22Rv1 (cell line): ENCODE measurements around the gene BDP1.
"Not testable (repeated sequence)": the region's sequence is repeated elsewhere in the genome, so short reads cannot be mapped to it uniquely, and the experiment has no call there.

Experiments used
- H3K27ac ChIP-seq: fragments of 450-650 bp; 2 replicates; pipeline ENCODE4 v1.5.1; 2017
- ZFX ChIP-seq: fragments of 450-650 bp; IDR thresholded peaks from 2 replicates; pipeline ENCODE4 v1.6.1; 2017; ENCODE audit warnings: antibody characterized with exemption, borderline replicate concordance
- TF ChIP-seq, protein P1 (sequence below): fragments of 450-650 bp; IDR thresholded peaks from 2 replicates; pipeline ENCODE4 v1.5.1; 2017; ENCODE audit warnings: mild to moderate bottlenecking

Gene BDP1

DNA sequence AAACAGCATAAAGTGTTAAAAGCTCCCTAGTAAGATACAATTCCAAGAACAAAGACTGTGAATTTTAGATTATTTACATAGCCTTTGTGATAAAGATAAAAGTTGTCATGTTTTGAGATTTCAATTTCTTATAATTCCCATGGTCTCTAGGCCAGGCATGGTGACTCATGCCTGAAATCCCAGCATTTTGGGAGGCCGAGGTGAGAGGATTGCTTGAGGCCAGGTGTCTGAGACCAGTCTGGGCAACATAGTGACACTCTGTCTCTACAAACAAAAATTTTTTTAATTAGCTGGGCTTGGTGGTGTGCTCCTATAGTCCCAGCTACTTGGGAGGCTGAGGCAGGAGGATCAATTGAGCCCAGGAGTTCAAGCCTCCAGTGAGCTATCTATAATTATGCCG, 48.1 kb downstream of the BDP1 start:
- H3K27ac ChIP-seq: peak overlapping the region; percentile 12
- TF ChIP-seq, protein P1, sequence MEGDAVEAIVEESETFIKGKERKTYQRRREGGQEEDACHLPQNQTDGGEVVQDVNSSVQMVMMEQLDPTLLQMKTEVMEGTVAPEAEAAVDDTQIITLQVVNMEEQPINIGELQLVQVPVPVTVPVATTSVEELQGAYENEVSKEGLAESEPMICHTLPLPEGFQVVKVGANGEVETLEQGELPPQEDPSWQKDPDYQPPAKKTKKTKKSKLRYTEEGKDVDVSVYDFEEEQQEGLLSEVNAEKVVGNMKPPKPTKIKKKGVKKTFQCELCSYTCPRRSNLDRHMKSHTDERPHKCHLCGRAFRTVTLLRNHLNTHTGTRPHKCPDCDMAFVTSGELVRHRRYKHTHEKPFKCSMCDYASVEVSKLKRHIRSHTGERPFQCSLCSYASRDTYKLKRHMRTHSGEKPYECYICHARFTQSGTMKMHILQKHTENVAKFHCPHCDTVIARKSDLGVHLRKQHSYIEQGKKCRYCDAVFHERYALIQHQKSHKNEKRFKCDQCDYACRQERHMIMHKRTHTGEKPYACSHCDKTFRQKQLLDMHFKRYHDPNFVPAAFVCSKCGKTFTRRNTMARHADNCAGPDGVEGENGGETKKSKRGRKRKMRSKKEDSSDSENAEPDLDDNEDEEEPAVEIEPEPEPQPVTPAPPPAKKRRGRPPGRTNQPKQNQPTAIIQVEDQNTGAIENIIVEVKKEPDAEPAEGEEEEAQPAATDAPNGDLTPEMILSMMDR: no peak
- no peak for TF ChIP-seq ZFX

DNA sequence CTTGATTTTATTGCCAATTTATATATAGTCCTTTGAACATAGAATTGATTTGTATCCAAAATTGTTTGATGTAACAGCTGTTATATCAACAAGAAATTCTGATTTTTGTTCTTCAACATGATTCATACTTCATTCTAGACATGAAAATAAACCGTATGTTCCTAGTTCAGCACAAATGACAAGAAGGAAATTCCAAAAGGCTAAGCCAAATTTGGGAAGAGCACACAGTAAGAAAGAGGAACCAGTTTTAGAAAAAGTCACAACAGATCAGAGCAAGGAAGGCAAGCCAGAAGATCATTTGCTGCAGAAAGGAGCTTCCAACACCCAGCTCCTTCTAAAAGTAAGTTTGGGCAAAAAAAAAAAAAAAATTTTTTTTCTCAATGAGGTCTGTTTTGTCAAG, 66.7 kb downstream of the BDP1 start:
- TF ChIP-seq, protein P1: no peak
- TF ChIP-seq ZFX: no peak
- H3K27ac ChIP-seq: peak overlapping the region; percentile 32

DNA sequence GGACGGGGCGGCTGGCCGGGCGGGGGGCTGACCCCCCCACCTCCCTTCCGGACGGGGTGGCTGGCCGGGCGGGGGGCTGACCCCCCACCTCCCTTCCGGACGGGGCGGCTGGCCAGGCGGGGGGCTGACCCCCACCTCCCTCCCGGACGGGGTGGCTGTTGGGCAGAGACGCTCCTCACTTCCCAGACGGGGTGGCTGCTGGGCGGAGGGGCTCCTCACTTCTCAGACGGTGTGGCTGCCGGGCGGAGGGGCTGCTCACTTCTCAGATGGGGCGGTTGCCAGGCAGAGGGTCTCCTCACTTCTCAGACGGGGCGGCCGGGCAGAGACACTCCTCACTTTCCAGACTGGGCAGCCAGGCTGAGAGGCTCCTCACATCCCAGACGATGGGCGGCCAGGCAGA, 70.2 kb downstream of the BDP1 start:
- not testable (repeated sequence) for H3K27ac ChIP-seq

DNA sequence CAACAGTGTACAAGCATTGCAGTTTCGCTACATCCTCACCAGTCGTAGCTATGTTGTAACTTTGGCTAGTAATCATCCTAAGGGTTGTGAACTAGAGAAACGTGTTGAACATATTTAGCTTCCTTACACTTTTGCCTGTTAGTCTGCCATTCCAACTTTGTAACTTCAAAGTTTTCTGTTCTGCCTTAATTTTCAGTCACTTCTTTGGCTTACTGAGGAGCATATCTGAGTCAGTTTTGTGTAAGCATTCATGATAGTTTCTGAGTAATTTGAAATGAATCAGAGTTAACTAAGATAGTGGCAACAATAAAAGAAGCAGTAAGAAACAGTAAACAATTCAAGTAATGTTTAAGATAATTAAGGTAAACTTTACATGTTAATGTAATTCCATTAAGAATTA, 72.8 kb downstream of the BDP1 start:
- TF ChIP-seq, protein P1: no peak
- TF ChIP-seq ZFX: no peak

DNA sequence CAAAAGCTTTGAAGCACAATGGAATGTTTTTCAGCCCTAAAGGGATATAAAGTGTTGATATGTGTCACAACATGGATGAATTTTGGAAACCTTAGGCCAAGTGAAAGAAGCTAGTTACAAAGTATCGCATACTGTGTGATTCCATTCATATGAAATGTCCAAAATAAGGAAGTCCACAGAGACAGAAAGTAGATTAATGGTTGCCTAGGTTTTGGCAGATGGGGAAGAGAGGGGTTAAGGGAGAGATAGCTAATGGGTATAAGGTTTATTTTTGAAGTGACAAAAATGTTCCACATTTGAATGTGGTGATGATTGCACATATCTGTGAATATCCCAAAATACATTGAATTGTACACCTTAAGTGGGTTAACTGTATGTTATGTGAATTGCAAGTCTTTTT, 74.2 kb downstream of the BDP1 start:
- peak overlapping the region; percentile 9; the same call in 1 of the 2 replicates for H3K27ac ChIP-seq
- TF ChIP-seq ZFX: no peak
- TF ChIP-seq, protein P1: no peak

More for the DNA sequence above, 72.8 kb downstream of the BDP1 start:
- peak overlapping the region; percentile 9 for H3K27ac ChIP-seq

DNA sequence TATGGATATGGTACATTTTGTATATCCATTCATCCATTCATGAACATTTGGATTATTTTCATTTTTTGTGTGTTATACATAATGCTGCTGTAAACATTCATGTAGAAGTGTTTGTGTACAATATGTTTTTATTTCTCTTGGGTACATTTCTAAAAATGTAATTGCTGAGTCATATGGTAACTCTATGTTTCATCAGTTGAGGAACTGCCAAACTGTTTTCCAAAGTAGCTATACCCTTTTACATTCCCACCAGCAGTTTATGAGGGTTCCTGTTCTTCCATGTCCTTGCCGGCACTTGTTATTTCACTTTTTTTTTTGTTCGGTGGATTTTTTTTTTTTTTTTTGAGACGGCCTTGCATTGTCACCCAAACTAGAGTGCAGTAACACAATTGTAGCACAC, 77.7 kb downstream of the BDP1 start:
- TF ChIP-seq, protein P1: no peak
- no peak for TF ChIP-seq ZFX
- peak overlapping the region; percentile 18; the same call in 1 of the 2 replicates for H3K27ac ChIP-seq

DNA sequence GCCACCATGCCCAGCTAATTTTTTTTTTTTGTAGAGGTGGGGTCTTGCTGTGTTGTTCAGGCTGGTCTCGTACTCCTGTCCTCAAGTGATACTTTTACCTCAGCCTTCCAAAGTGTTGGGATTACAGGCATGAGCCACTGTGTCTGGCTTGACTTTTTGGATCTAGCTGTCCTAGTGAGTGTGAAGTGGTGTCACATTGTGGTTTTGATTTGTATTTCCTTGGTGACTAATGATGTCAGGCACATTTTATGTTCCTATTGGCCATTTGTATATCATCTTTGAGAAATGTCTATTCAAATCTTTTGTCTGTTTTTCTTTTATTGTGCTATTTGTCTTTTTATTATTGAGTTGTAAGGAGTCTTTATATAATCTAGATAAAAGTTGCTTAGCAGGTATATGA, 78.2 kb downstream of the BDP1 start:
- H3K27ac ChIP-seq: peak overlapping the region; percentile 18; the same call in 1 of the 2 replicates
- TF ChIP-seq ZFX: no peak
- TF ChIP-seq, protein P1: no peak

- TF ChIP-seq ZFX: no peak
- TF ChIP-seq, protein P1: no peak
- H3K27ac ChIP-seq: peak overlapping the region; percentile 31
Measured at GRCh38 chr5:71537687-71538086, 82.2 kb downstream of the BDP1 start.

GRCh38 chr5:71550885-71551284, 95.4 kb downstream of the BDP1 start:
- peak overlapping the region; percentile 35 for H3K27ac ChIP-seq

DNA sequence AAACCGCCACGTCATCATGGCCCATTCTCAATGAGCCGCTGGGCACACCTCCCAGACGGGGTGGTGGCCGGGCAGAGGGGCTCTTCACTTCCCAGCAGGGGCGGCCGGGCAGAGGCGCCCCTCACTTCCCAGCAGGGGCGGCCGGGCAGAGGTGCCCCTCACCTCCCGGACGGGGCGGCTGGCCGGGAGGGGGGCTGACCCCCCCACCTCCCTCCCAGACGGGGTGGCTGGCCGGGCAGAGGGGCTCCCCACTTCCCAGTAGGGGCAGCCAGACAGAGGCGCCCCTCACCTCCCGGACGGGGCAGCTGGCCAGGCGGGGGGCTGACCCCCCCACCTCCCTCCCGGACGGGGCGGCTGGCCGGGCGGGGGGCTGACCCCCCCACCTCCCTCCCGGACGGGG, 96.1 kb downstream of the BDP1 start:
- not testable (repeated sequence) for H3K27ac ChIP-seq

GRCh38 chr5:71552026-71552749, 96.7 kb downstream of the BDP1 start:
- peak overlapping the region; percentile 36; the same call in 1 of the 2 replicates for H3K27ac ChIP-seq
